Osteocyte (in vitro differentiated cells): ENCODE results near the gene DGCR8. TPM values are rescaled to one million over a fixed set of nuclear protein-coding genes. Genes with fewer than 3 reads are reported as not detected.

Experiments
- DNase-seq: peaks from one replicate; pipeline ENCODE4 v3.0.0; 2021; ENCODE audit warnings: mixed read lengths; ENCODE audit not compliant: unreplicated experiment; ENCODE audit errors: extremely low spot score
- H3K27ac Mint-ChIP-seq: one replicate; pipeline ENCODE4 v1.8.0; 2021; ENCODE audit warnings: mild to moderate bottlenecking, mixed read lengths; ENCODE audit not compliant: unreplicated experiment
- H3K27me3 Mint-ChIP-seq: one replicate; pipeline ENCODE4 v1.8.0; 2021; ENCODE audit warnings: mixed read lengths; ENCODE audit not compliant: unreplicated experiment
- H3K36me3 Mint-ChIP-seq: one replicate; pipeline ENCODE4 v1.8.0; 2021; ENCODE audit warnings: mixed read lengths; ENCODE audit not compliant: unreplicated experiment
- H3K4me1 Mint-ChIP-seq: one replicate; pipeline ENCODE4 v1.8.0; 2021; ENCODE audit warnings: mixed read lengths; ENCODE audit not compliant: unreplicated experiment
- H3K4me3 Mint-ChIP-seq: one replicate; pipeline ENCODE4 v1.8.0; 2021; ENCODE audit warnings: mild to moderate bottlenecking, moderate library complexity, mixed read lengths; ENCODE audit not compliant: unreplicated experiment
- H3K9me3 Mint-ChIP-seq: one replicate; pipeline ENCODE4 v1.8.0; 2021; ENCODE audit warnings: mixed read lengths; ENCODE audit not compliant: unreplicated experiment
- CTCF ChIP-seq: fragments of 200-600 bp; sonication (generic); IDR thresholded peaks from 2 replicates; pipeline ENCODE4 v1.5.0; 2021; ENCODE audit warnings: antibody characterized with exemption, mild to moderate bottlenecking, moderate library complexity
- total RNA-seq: library from RNA; stranded (reverse); gene quantifications from 2 replicates; pipeline ENCODE4 v1.2.1, GENCODE V29; 2021

Gene DGCR8
- total RNA-seq, 1 donor from 2014 or later, result 45.1 TPM

GRCh38 chr22:20148414-20148813, 68.4 kb downstream of the DGCR8 start:
- Mint-ChIP-seq H3K27me3 (no peaks in the 10 kb centered on the region), H3K4me1 (no peaks in the 10 kb centered on the region), H3K9me3 (no peaks in the 10 kb centered on the region), H3K4me3 (no peak overlapping the region), H3K36me3 (peaks cover 2% of the 10 kb centered on the region), H3K27ac (no peak overlapping the region)
- no peak for DNase-seq
- TF ChIP-seq CTCF, result no peak

- Mint-ChIP-seq H3K4me1 (peaks cover 7% of the 10 kb centered on the region), H3K4me3 (no peak overlapping the region), H3K9me3 (no peaks in the 10 kb centered on the region), H3K27me3 (no peaks in the 10 kb centered on the region), H3K36me3 (no peaks in the 10 kb centered on the region), H3K27ac (no peak overlapping the region)
- no peak for TF ChIP-seq CTCF
- no peak for DNase-seq
Measured at GRCh38 chr22:20149257-20150250, 69.5 kb downstream of the DGCR8 start.

- no peak within 1 kb of the TSS for H3K4me3 Mint-ChIP-seq
- no peaks in the 10 kb centered on the region for H3K9me3 Mint-ChIP-seq
- no peaks in the 10 kb centered on the region for H3K27me3 Mint-ChIP-seq
- H3K4me1 Mint-ChIP-seq, result peaks cover 9% of the 10 kb centered on the region
- no peak for TF ChIP-seq CTCF
- H3K36me3 Mint-ChIP-seq, result no peaks in the 10 kb centered on the region
- DNase-seq, result no peak
- H3K27ac Mint-ChIP-seq, result peak within 1 kb of the TSS; percentile 14
Measured at GRCh38 chr22:20150381-20151275, 70.6 kb downstream of the DGCR8 start, which contains the start of gene CCDC188. CCDC188 (minus strand) TSS chr22:20151055; CDS start chr22:20150986, 69 bp downstream.

GRCh38 chr22:20151276-20151588, 71.2 kb downstream of the DGCR8 start:
- Mint-ChIP-seq H3K36me3 (no peaks in the 10 kb centered on the region), H3K4me3 (no peak overlapping the region), H3K27me3 (no peaks in the 10 kb centered on the region), H3K4me1 (peaks cover 9% of the 10 kb centered on the region), H3K27ac (peak overlapping the region; percentile 14), H3K9me3 (no peaks in the 10 kb centered on the region)
- DNase-seq, result no peak
- no peak for TF ChIP-seq CTCF
